ENCODE measurements around the gene NARS2. TPM values are rescaled to one million over a fixed set of nuclear protein-coding genes. Genes with fewer than 3 reads are reported as not detected.
"Not testable (repeated sequence)": the region's sequence is repeated elsewhere in the genome, so short reads cannot be mapped to it uniquely, and the experiment has no call there.

Gene NARS2
- total RNA-seq, 1 experiment from 2014 or later, result 51.8 TPM

GRCh38 chr11:78470861-78471442 is 103.7 kb downstream of the NARS2 start:
- no peaks in the 10 kb centered on the region; the same call in 1 of the 2 replicates for H3K36me3 ChIP-seq (replicated peaks; ENCODE audit: control insufficient read depth, insufficient read depth, low read length)
- no peak for DNase-seq
- no peak overlapping the region for H3K4me3 ChIP-seq (ENCODE audit: insufficient read depth, low read depth, low read length)
- H3K27me3 ChIP-seq (ENCODE audit: control insufficient read depth, insufficient read depth, low read length), result no peaks in the 10 kb centered on the region

GRCh38 chr11:78469896-78470295 is 104.8 kb downstream of the NARS2 start:
- DNase-seq, result no peak
- peaks cover 2% of the 10 kb centered on the region for H3K36me3 ChIP-seq (replicated peaks; ENCODE audit: control insufficient read depth, insufficient read depth, low read length)
- H3K4me3 ChIP-seq (ENCODE audit: insufficient read depth, low read depth, low read length), result no peak overlapping the region
- H3K27me3 ChIP-seq (ENCODE audit: control insufficient read depth, insufficient read depth, low read length), result no peaks in the 10 kb centered on the region

- no peak overlapping the region for H3K4me3 ChIP-seq (ENCODE audit: insufficient read depth, low read depth, low read length)
- H3K36me3 ChIP-seq (replicated peaks; ENCODE audit: control insufficient read depth, insufficient read depth, low read length), result peaks cover 3% of the 10 kb centered on the region
- DNase-seq, result no peak
- no peaks in the 10 kb centered on the region for H3K27me3 ChIP-seq (ENCODE audit: control insufficient read depth, insufficient read depth, low read length)
These were observed 106.7 kb downstream of the NARS2 start for GRCh38 chr11:78467931-78468330.

- Histone ChIP-seq H3K27me3 (ENCODE audit: control insufficient read depth, insufficient read depth, low read length) (no peaks in the 10 kb centered on the region), H3K4me3 (ENCODE audit: insufficient read depth, low read depth, low read length) (no peak overlapping the region), H3K36me3 (replicated peaks; ENCODE audit: control insufficient read depth, insufficient read depth, low read length) (peaks cover 3% of the 10 kb centered on the region)
- DNase-seq, result no peak
These were observed 107.3 kb downstream of the NARS2 start for GRCh38 chr11:78467370-78467769.

- Histone ChIP-seq H3K4me3 (ENCODE audit: insufficient read depth, low read depth, low read length) (no peak overlapping the region), H3K27me3 (ENCODE audit: control insufficient read depth, insufficient read depth, low read length) (no peaks in the 10 kb centered on the region), H3K36me3 (replicated peaks; ENCODE audit: control insufficient read depth, insufficient read depth, low read length) (peaks cover 3% of the 10 kb centered on the region)
- no peak for DNase-seq
These were observed 109.3 kb downstream of the NARS2 start for GRCh38 chr11:78465169-78465942.

GRCh38 chr11:78464787-78465168 is 109.9 kb downstream of the NARS2 start:
- not testable (repeated sequence) for H3K27me3 ChIP-seq (ENCODE audit: control insufficient read depth, insufficient read depth, low read length); H3K4me3 ChIP-seq (ENCODE audit: insufficient read depth, low read depth, low read length); H3K36me3 ChIP-seq (replicated peaks; ENCODE audit: control insufficient read depth, insufficient read depth, low read length); DNase-seq

- H3K36me3 ChIP-seq (replicated peaks; ENCODE audit: control insufficient read depth, insufficient read depth, low read length), result peaks cover 1% of the 10 kb centered on the region
- DNase-seq, result no peak
These were observed 114.2 kb downstream of the NARS2 start for GRCh38 chr11:78460471-78460870.

GRCh38 chr11:78459738-78460137 is 114.9 kb downstream of the NARS2 start:
- H3K36me3 ChIP-seq (replicated peaks; ENCODE audit: control insufficient read depth, insufficient read depth, low read length), result peaks cover 1% of the 10 kb centered on the region
- DNase-seq, result no peak
- no peak overlapping the region for H3K4me3 ChIP-seq (ENCODE audit: insufficient read depth, low read depth, low read length)

More at GRCh38 chr11:78460471-78460870, 114.2 kb downstream of the NARS2 start:
- Histone ChIP-seq H3K27me3 (ENCODE audit: control insufficient read depth, insufficient read depth, low read length) (no peaks in the 10 kb centered on the region), H3K4me3 (ENCODE audit: insufficient read depth, low read depth, low read length) (no peak overlapping the region)

GRCh38 chr11:78457448-78457847 is 117.2 kb downstream of the NARS2 start:
- H3K27me3 ChIP-seq (ENCODE audit: control insufficient read depth, insufficient read depth, low read length), result no peaks in the 10 kb centered on the region
- no peak overlapping the region for H3K4me3 ChIP-seq (ENCODE audit: insufficient read depth, low read depth, low read length)
- no peaks in the 10 kb centered on the region; the same call in 1 of the 2 replicates for H3K36me3 ChIP-seq (replicated peaks; ENCODE audit: control insufficient read depth, insufficient read depth, low read length)
- no peak for DNase-seq

More at GRCh38 chr11:78459738-78460137, 114.9 kb downstream of the NARS2 start:
- no peaks in the 10 kb centered on the region for H3K27me3 ChIP-seq (ENCODE audit: control insufficient read depth, insufficient read depth, low read length)

GRCh38 chr11:78453140-78453935 is 121.3 kb downstream of the NARS2 start:
- Histone ChIP-seq H3K4me3 (ENCODE audit: insufficient read depth, low read depth, low read length) (no peak overlapping the region), H3K27me3 (ENCODE audit: control insufficient read depth, insufficient read depth, low read length) (no peaks in the 10 kb centered on the region), H3K36me3 (replicated peaks; ENCODE audit: control insufficient read depth, insufficient read depth, low read length) (no peaks in the 10 kb centered on the region; the same call in none of the 2 replicates)
- DNase-seq, result no peak

- no peak overlapping the region for H3K4me3 ChIP-seq (ENCODE audit: insufficient read depth, low read depth, low read length)
- H3K27me3 ChIP-seq (ENCODE audit: control insufficient read depth, insufficient read depth, low read length), result no peaks in the 10 kb centered on the region
- DNase-seq, result no peak
- H3K36me3 ChIP-seq (replicated peaks; ENCODE audit: control insufficient read depth, insufficient read depth, low read length), result no peaks in the 10 kb centered on the region; the same call in none of the 2 replicates
These were observed 123.1 kb downstream of the NARS2 start for GRCh38 chr11:78451371-78452150.

- no peak overlapping the region for H3K4me3 ChIP-seq (ENCODE audit: insufficient read depth, low read depth, low read length)
These were observed 123.8 kb downstream of the NARS2 start for GRCh38 chr11:78450866-78451265.

GRCh38 chr11:78449866-78450265 is 124.8 kb downstream of the NARS2 start:
- no peak for DNase-seq
- Histone ChIP-seq H3K4me3 (ENCODE audit: insufficient read depth, low read depth, low read length) (no peak overlapping the region), H3K27me3 (ENCODE audit: control insufficient read depth, insufficient read depth, low read length) (no peaks in the 10 kb centered on the region), H3K36me3 (replicated peaks; ENCODE audit: control insufficient read depth, insufficient read depth, low read length) (no peaks in the 10 kb centered on the region; the same call in none of the 2 replicates)

More at GRCh38 chr11:78450866-78451265, 123.8 kb downstream of the NARS2 start:
- Histone ChIP-seq H3K36me3 (replicated peaks; ENCODE audit: control insufficient read depth, insufficient read depth, low read length) (no peaks in the 10 kb centered on the region; the same call in none of the 2 replicates), H3K27me3 (ENCODE audit: control insufficient read depth, insufficient read depth, low read length) (no peaks in the 10 kb centered on the region)
- DNase-seq, result no peak

GRCh38 chr11:78446210-78446609 is 128.5 kb downstream of the NARS2 start:
- no peak for DNase-seq
- no peaks in the 10 kb centered on the region; the same call in none of the 2 replicates for H3K36me3 ChIP-seq (replicated peaks; ENCODE audit: control insufficient read depth, insufficient read depth, low read length)
- no peak overlapping the region for H3K4me3 ChIP-seq (ENCODE audit: insufficient read depth, low read depth, low read length)
- H3K27me3 ChIP-seq (ENCODE audit: control insufficient read depth, insufficient read depth, low read length), result no peaks in the 10 kb centered on the region

Data from H7 (cell line).